GM18867 (cell line): ENCODE data around the gene SMIM29.
A peak's percentile ranks its signal among the peaks of the same experiment; 100 is the strongest.

ENCODE experiments used
- ATAC-seq: cut with Tn5 transposase; IDR thresholded peaks from one replicate; pipeline ENCODE4 v1.9.1; 2021; ENCODE audit warnings: mild to moderate bottlenecking, moderate library complexity; ENCODE audit not compliant: unreplicated experiment

Gene SMIM29

DNA sequence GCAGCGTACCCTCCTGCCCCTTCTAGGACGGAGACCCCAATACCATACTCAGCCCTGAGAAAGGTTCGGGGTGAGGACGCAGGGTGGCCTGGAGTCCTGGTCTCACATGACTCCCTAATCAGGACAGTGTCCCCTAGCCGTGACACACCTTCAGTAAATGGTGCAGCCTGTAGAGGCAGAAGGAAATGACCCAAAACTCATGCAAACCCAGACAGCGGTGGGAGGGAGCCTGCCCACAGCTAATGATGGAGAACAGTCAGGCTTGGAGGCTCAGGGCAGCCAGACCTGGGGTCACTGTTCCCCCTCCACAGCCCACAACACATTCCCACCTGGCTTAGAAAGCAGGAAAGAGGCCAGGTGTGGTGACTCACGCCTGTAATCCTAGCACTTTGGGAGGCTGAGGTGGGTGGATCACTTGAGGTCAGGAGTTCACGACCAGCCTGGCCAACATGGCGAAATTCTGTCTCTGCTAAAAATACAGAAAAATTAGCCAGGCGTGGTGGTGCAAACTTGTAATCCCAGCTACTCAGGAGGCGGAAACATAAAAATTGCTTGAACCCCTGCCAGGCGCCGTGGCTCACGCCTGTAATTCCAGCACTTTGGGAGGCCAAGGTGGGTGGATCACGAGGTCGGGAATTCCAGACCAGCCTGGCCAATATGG is 20.9 kb downstream of the SMIM29 start:
- ATAC-seq, result no peak

GRCh38 chr6:34226731-34227586 is 21.8 kb downstream of the SMIM29 start:
- ATAC-seq, result no peak

GRCh38 chr6:34226066-34226465 is 22.7 kb downstream of the SMIM29 start:
- ATAC-seq, result no peak

DNA sequence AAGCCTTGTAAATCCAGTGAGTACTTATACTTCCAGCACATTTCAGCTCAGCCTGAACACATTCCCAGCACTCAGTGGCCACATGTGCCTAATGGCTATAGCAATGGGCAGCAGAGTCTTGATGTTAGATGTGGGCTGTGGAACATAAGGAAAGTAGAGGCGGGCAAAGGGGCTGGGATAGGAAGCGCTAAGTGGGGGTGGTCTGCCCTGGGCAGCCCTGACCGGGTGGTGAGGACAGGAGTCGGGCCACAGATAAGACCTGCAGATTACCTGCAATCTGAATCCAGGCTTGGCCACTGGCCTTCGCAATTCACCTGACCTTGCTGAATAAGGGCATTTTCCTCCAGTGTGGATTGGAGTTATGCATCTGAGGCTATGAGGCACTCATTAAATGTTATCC is 23.3 kb downstream of the SMIM29 start:
- ATAC-seq, result no peak

GRCh38 chr6:34223956-34224940 is 24.6 kb downstream of the SMIM29 start:
- peak; percentile 90 for ATAC-seq

GRCh38 chr6:34223381-34223955 is 25.3 kb downstream of the SMIM29 start:
- no peak for ATAC-seq

DNA sequence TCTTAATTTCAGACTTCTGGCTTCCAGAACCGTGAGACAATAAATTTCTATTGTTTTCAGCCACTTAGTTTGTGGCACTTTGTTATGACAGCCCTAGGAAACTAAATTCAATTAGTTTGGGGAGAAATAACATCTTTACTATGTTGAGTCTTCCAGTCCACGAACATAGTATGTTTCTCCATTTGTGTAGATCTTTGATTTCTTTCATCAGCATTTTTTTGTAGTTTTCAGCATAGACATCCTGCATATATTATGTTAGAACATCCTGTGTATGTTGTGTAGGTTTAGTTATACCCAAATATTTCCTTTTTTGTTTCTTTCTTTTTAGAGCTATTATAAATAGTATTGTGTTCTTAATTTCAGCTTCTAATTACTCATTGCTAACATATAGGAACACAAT is 30.1 kb downstream of the SMIM29 start:
- ATAC-seq, result no peak

DNA sequence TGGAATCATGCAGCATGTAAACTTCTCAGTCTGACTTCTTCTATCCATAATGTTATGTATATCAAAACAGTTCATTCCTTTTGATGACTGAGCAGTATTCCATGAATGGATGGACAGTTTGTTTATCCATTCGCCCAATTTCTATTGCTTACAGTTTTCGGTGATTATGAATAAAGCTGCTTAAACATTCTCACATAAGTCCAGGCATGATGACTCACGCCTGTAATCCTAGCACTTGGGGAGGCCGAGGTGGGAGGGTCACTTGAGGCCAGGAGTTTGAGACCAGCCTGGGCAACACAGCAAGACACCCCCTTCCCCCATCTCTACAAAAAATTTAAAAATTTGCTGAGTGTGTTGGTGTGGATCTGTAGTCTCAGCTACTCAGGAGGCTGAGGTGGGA is 35.0 kb downstream of the SMIM29 start:
- ATAC-seq, result no peak

DNA sequence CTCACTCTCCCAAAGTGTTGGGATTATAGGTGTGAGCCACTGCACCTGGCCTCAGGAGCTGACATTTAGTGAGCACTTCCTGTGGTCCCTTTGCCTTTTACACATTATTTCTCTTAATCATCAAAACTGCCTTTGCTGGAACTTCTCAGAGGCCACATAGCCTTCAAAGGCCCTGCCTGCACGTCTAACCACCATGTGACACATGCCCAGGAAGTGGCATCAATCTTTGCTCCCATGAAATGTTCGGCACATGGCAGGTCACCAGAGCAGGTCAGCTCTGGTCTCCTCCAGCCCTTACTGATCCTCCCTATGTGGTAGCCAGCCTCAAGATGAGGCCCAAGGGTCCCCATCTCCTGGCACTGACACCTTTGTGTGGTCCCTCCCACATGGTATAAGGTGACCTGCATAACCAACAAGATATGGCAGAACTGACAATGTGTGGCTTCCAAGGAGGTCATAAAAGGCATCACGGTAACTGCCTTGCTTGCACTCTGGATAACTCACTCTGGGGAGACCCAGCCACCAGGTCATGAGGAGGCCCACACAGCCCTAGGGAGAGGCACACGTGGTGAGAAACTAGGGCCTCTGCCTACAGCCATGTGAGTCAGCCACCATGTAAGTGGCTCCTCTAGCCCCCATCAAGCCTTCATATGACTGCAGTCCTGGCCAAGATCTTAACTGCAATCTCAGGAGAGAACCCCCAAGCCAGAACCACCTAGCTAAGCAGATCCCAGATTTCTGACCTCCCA is 40.9 kb downstream of the SMIM29 start:
- ATAC-seq, result no peak

DNA sequence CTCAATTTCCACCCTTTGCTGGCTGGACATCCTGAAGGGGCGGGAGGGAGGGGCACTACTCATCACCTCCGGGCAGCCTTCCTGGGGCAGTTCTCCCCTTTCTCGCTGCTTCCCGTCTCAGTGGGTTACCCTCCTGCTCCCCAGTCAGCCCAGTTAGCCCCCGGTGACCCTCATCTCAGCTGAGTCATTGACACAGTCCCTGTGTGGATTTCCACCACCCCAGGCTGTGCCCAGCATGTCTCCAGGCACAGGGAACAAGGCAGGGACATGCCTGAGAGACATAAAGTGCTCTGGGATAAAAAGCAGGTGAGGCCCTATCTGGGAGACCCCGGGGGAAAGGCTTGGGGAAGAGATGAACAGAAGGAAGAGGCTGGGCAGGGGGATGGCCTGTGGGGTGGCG is 42.1 kb downstream of the SMIM29 start:
- ATAC-seq, result no peak

DNA sequence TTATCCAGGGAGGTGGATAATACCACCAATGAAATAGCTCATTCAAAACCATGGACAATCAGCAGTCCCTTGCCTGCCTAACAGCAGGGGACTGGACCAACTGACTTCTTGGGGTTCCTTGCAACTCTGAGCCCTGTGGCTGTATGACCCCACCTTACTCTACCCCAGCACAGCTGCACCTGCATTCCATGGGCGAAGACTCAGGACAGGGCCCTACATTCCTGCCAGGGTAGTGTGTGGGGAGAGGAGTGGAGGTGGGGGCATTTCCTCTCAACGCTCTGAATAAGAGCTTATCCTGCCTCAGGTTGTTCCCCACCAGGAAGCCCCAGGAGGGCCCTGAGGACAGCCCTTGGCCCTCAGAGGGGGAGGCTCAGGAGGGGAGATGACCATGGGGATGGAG is 42.9 kb downstream of the SMIM29 start:
- no peak for ATAC-seq

- no peak for ATAC-seq
Observed at GRCh38 chr6:34205466-34205865, 43.3 kb downstream of the SMIM29 start.

- no peak for ATAC-seq
Observed at GRCh38 chr6:34204693-34205092, 44.1 kb downstream of the SMIM29 start.

GRCh38 chr6:34202329-34203201 is 46.2 kb downstream of the SMIM29 start:
- no peak for ATAC-seq

DNA sequence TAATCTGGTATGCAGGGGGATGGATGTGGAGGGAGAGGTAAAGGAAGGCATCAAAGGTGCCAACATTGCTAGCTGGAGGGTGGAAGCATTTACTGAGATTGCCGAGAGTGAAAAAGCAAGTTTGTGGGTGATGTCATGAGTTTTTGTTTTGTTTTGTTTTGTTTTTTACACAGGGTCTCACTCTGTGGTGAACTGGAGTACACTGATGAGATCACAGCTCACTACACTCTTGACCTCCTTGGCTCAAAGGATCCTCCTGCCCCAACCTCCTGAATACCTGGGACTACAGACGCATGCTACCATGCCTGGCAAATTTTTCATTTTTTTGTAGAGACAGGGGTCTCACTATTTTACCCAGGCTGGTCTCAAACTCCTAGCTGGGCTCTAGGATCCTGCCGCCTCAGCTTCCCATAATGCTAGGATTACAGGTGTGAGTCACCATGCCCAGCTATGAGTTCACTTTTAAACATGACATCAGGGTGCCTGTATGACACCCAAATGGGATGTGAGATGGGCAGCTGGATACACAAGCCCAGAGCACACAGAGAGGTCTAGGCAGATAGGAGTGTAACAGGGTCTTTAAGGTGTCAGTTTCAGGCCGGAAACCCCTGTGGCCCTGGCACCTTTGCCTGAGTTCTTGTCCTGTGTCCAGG is 47.2 kb downstream of the SMIM29 start:
- ATAC-seq, result no peak

DNA sequence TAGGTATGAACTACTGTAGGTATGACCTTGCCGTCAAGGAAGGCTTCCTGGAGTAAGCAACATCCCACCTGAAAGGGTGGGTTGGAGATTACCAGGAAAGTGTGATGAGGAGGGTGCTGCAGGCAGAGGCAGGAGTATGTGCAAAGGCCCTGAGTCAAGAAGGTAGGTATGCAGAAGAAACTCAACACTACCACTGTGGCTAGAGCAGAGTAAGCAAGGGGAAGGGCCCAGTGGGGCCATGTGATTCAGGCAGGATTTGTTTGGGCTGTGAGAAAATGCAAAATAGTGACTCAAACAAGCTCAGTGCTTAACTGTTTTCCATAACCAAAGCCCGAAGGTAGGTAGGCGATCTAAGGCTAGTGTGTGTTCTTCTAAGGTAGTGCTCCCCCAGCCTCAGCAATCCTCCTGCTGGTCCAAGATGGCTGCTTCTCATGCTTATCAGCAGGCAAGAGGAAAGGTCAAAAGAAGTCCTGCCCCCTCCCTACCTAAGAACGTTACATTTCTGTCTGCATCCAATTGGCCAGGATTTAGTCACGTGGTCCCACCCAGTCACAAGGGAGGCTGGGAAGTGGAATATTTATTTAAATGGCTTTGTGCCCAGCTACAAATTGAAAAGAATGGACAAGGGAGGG is 48.4 kb downstream of the SMIM29 start:
- no peak for ATAC-seq

- ATAC-seq, result peak; percentile 20
Observed at GRCh38 chr6:34196833-34197195, 52.0 kb downstream of the SMIM29 start.
